H1 (cell line): Measurements from ENCODE around the gene IL27RA. TPM values are rescaled to one million over a fixed set of nuclear protein-coding genes. Genes with fewer than 3 reads are reported as not detected.

Experiments used
- NANOG ChIP-seq: IDR thresholded peaks from 2 replicates; pipeline ENCODE4 v1.6.1; 2011; ENCODE audit warnings: low read length, low read depth, mild to moderate bottlenecking, inconsistent platforms; ENCODE audit not compliant: insufficient read depth, poor library complexity, severe bottlenecking
- POU5F1 ChIP-seq: IDR thresholded peaks from 2 replicates; pipeline ENCODE4 v1.6.1; 2011; ENCODE audit warnings: low read depth, mild to moderate bottlenecking, low read length, moderate library complexity
- RNF2 ChIP-seq: fragments of 200-900, 300-1000 bp; sonication (generic); IDR thresholded peaks from 2 replicates; pipeline ENCODE4 v1.7.1; 2016; ENCODE audit warnings: borderline replicate concordance, low read depth, mild to moderate bottlenecking, antibody characterized with exemption, low read length; ENCODE audit not compliant: poor library complexity, severe bottlenecking; ENCODE audit errors: missing control alignments
- SIN3A ChIP-seq, 2 experiments: IDR thresholded peaks in 1 of 2; conservative IDR thresholded peaks in 1 of 2; 2 replicates each; pipeline ENCODE4 v1.6.1; 2011 to 2012; ENCODE audit warnings: low read length in 2 of 2, improper control_type of control experiment in 1 of 2, low read depth in 1 of 2, mild to moderate bottlenecking in 1 of 2
- SP1 ChIP-seq: IDR thresholded peaks from 2 replicates; pipeline ENCODE4 v1.6.1; 2011; ENCODE audit warnings: low read depth, low read length
- SRF ChIP-seq: IDR thresholded peaks from 2 replicates; pipeline ENCODE4 v1.6.1; 2011; ENCODE audit warnings: mild to moderate bottlenecking, low read depth, low read length, moderate library complexity
- SUZ12 ChIP-seq: fragments of 200-600 bp; sonication (generic); IDR thresholded peaks from 2 replicates; pipeline ENCODE4 v1.6.1; 2012; ENCODE audit warnings: mild to moderate bottlenecking, inconsistent platforms, low read length, moderate library complexity, mixed read lengths
- TCF12 ChIP-seq: IDR thresholded peaks from 2 replicates; pipeline ENCODE4 v1.6.1; 2011; ENCODE audit warnings: low read depth, mild to moderate bottlenecking, low read length
- polyA plus RNA-seq, 7 experiments: library from polyadenylated mRNA; depleted of rRNA in 3 of 7; stranded (reverse) in 5 of 7; unstranded in 2 of 7; fragments of >200 nt in 5 of 7; fragments of 200-250 nt in 2 of 7; gene quantifications; 1 replicate in 5 of 7; 2 replicates in 1 of 7; 4 replicates in 1 of 7; pipeline versions ENCODE4 v1.2.1 to v1.2.3, GENCODE V29; 2011 to 2013; ENCODE audit warnings: missing spikeins in 2 of 7, mixed read lengths in 2 of 7
- total RNA-seq: library from RNA; stranded (reverse); fragmentation: NEBNext Ultra II Directional; extraction: Animal tissue kit (Norgen Biotek cat#: 25700); gene quantifications from 2 replicates; pipeline ENCODE4 v1.2.1, GENCODE V29; 2021
- TF ChIP-seq, protein P1 (sequence below): fragments of 300-600 bp; sonication (generic); IDR thresholded peaks from 2 replicates; pipeline ENCODE4 v1.7.1; 2012; ENCODE audit warnings: low read length, moderate library complexity, mild to moderate bottlenecking, inconsistent platforms; ENCODE audit not compliant: insufficient replicate concordance
- TF ChIP-seq, protein P2 (sequence below): IDR thresholded peaks from 2 replicates; pipeline ENCODE4 v1.6.1; 2011; ENCODE audit warnings: low read length, improper control_type of control experiment

The IL27RA gene
- total and polyA plus RNA-seq, 2 of the 8 experiments (the other 6 are each of a cell fraction or from before 2014, with no cell fraction given): 9.9 to 14.7 TPM

DNA sequence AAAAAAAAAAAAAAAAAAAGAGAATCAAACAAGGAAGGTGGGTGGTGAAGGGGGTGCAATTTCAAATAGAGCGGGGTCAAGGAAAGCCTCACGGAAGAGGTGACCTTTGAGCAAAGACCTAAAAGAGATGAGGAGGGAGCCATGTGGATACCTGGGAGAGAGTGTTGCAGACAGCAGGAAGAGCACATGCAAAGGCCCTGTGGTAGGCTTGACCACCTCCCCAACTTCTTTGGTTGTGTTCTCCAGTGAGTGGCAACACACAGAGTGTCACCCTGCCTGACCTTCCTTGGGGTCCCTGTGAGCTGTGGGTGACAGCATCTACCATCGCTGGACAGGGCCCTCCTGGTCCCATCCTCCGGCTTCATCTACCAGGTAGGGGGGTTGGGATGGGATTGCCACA is 18.9 kb downstream of the IL27RA start (continued):
- TF ChIP-seq, protein P1, sequence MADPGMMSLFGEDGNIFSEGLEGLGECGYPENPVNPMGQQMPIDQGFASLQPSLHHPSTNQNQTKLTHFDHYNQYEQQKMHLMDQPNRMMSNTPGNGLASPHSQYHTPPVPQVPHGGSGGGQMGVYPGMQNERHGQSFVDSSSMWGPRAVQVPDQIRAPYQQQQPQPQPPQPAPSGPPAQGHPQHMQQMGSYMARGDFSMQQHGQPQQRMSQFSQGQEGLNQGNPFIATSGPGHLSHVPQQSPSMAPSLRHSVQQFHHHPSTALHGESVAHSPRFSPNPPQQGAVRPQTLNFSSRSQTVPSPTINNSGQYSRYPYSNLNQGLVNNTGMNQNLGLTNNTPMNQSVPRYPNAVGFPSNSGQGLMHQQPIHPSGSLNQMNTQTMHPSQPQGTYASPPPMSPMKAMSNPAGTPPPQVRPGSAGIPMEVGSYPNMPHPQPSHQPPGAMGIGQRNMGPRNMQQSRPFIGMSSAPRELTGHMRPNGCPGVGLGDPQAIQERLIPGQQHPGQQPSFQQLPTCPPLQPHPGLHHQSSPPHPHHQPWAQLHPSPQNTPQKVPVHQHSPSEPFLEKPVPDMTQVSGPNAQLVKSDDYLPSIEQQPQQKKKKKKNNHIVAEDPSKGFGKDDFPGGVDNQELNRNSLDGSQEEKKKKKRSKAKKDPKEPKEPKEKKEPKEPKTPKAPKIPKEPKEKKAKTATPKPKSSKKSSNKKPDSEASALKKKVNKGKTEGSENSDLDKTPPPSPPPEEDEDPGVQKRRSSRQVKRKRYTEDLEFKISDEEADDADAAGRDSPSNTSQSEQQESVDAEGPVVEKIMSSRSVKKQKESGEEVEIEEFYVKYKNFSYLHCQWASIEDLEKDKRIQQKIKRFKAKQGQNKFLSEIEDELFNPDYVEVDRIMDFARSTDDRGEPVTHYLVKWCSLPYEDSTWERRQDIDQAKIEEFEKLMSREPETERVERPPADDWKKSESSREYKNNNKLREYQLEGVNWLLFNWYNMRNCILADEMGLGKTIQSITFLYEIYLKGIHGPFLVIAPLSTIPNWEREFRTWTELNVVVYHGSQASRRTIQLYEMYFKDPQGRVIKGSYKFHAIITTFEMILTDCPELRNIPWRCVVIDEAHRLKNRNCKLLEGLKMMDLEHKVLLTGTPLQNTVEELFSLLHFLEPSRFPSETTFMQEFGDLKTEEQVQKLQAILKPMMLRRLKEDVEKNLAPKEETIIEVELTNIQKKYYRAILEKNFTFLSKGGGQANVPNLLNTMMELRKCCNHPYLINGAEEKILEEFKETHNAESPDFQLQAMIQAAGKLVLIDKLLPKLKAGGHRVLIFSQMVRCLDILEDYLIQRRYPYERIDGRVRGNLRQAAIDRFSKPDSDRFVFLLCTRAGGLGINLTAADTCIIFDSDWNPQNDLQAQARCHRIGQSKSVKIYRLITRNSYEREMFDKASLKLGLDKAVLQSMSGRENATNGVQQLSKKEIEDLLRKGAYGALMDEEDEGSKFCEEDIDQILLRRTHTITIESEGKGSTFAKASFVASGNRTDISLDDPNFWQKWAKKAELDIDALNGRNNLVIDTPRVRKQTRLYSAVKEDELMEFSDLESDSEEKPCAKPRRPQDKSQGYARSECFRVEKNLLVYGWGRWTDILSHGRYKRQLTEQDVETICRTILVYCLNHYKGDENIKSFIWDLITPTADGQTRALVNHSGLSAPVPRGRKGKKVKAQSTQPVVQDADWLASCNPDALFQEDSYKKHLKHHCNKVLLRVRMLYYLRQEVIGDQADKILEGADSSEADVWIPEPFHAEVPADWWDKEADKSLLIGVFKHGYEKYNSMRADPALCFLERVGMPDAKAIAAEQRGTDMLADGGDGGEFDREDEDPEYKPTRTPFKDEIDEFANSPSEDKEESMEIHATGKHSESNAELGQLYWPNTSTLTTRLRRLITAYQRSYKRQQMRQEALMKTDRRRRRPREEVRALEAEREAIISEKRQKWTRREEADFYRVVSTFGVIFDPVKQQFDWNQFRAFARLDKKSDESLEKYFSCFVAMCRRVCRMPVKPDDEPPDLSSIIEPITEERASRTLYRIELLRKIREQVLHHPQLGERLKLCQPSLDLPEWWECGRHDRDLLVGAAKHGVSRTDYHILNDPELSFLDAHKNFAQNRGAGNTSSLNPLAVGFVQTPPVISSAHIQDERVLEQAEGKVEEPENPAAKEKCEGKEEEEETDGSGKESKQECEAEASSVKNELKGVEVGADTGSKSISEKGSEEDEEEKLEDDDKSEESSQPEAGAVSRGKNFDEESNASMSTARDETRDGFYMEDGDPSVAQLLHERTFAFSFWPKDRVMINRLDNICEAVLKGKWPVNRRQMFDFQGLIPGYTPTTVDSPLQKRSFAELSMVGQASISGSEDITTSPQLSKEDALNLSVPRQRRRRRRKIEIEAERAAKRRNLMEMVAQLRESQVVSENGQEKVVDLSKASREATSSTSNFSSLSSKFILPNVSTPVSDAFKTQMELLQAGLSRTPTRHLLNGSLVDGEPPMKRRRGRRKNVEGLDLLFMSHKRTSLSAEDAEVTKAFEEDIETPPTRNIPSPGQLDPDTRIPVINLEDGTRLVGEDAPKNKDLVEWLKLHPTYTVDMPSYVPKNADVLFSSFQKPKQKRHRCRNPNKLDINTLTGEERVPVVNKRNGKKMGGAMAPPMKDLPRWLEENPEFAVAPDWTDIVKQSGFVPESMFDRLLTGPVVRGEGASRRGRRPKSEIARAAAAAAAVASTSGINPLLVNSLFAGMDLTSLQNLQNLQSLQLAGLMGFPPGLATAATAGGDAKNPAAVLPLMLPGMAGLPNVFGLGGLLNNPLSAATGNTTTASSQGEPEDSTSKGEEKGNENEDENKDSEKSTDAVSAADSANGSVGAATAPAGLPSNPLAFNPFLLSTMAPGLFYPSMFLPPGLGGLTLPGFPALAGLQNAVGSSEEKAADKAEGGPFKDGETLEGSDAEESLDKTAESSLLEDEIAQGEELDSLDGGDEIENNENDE: no peak
- no peak for TF ChIP-seq TCF12
- TF ChIP-seq POU5F1: no peak
- no peak for TF ChIP-seq SRF
- TF ChIP-seq RNF2: no peak
- TF ChIP-seq, protein P2, sequence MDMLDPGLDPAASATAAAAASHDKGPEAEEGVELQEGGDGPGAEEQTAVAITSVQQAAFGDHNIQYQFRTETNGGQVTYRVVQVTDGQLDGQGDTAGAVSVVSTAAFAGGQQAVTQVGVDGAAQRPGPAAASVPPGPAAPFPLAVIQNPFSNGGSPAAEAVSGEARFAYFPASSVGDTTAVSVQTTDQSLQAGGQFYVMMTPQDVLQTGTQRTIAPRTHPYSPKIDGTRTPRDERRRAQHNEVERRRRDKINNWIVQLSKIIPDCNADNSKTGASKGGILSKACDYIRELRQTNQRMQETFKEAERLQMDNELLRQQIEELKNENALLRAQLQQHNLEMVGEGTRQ: no peak
- TF ChIP-seq SIN3A (conservative IDR thresholded peaks at IDR 0.05 in 1 of 2, IDR thresholded peaks at IDR 0.05 in 1 of 2; ENCODE audit: low read depth in 1 of 2, low read length in 2 of 2): no peak
- TF ChIP-seq SUZ12: no peak
- no peak for TF ChIP-seq SP1
- no peak for TF ChIP-seq NANOG
